IPS DF 4.7 (cell line): ENCODE results near the gene GOLGA6L26.
"Not testable (repeated sequence)": the region's sequence is repeated elsewhere in the genome, so short reads cannot be mapped to it uniquely, and the experiment has no call there.

ENCODE experiments used
- DNase-seq: peaks from one replicate; pipeline ENCODE4 v3.0.0-alpha.2; 2013; ENCODE audit warnings: low spot score; ENCODE audit errors: extremely low read depth

Gene GOLGA6L26

DNA sequence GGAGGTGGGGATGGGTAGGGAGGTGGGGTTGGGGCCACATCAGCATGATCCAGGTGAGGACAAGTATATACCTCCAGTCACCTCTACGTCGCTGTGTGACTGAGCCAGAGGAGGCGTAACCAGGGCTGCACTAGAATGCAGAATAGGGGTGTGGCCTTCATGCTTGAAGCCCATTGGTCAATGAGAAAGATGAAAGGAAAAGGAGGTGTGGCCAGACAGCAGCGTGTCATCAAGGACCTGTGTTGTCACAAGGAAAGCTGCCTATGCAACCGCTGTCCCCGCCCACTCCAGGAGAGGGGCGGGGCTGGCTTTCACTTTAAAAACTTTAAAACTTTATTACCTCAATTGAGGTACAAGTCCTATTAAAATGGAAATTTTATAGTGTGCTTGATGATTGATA is at the start of gene GOLGA6L26:
TSS of gene GOLGA6L26 (minus strand) at position 101 of the 400 bp plus-strand sequence. CDS start at position 40, 61 bp downstream.
- not testable (repeated sequence) for DNase-seq

DNA sequence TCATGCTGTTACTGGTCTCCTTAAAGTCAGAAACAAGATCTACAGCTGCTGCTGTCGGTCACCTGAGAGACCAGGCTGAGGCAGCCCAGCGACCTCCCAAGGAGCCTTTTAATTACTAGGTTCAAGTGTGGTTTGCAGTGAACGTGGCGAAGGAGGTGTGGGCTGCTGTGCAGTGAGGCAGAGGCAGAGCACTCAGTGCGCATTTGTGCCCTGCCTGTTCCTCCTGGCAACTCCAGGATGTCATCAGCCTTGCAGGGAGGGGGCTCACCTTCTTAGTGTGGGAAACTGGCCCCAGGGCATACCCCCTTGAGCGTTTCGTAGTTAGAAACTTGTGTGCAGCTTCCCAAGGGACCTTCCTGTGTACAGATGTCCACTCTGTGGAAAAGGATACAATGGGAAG is 47.2 kb upstream of the GOLGA6L26 start:
- DNase-seq, result not testable (repeated sequence)

- not testable (repeated sequence) for DNase-seq
Observed at GRCh38 chr15:23380700-23381099, 46.7 kb upstream of the GOLGA6L26 start.

- DNase-seq, result not testable (repeated sequence)
Observed at GRCh38 chr15:23378946-23379345, 45.0 kb upstream of the GOLGA6L26 start.

DNA sequence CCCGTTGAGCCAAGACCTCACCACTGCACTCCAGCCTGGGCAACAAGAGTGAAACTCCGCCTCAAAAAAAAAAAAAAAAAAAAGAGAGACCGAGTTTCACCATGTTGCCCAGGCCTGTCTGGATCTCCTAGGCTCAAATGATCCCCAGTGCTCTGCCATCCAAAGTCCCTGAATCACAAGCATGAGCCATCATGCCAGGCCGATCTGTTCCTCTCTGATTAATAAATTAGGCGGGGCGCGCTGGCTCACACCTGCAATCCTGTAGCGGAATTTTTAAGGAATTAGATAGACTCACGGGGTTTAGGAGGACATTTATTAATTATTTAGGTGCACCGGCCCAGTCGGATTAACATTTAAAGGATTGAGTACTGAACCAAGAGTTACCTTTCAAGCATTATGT is 40.2 kb upstream of the GOLGA6L26 start:
- not testable (repeated sequence) for DNase-seq

- DNase-seq, result not testable (repeated sequence)
Observed at GRCh38 chr15:23372891-23373600, 39.0 kb upstream of the GOLGA6L26 start.

DNA sequence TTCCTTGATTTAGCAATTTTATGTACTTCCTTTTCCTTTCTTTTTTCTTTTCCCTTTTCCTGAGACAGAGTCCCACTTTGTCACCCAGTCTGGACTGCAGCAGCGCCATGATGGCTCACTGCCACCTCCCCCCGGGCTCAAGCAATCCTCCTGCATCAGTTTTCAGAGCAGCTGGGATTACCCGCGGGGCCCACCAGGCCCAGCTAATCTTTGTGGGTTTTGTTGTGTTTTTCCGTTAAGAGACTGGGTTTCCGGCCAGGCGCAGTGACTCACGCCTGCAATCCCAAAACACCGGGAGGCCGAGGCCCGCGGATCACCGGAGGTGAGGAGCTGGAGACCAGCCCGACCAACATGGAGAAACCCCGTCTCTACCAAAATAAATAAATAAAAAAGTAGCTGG is 38.3 kb upstream of the GOLGA6L26 start:
- no peak for DNase-seq

GRCh38 chr15:23371868-23372267 is 37.9 kb upstream of the GOLGA6L26 start:
- DNase-seq, result not testable (repeated sequence)

DNA sequence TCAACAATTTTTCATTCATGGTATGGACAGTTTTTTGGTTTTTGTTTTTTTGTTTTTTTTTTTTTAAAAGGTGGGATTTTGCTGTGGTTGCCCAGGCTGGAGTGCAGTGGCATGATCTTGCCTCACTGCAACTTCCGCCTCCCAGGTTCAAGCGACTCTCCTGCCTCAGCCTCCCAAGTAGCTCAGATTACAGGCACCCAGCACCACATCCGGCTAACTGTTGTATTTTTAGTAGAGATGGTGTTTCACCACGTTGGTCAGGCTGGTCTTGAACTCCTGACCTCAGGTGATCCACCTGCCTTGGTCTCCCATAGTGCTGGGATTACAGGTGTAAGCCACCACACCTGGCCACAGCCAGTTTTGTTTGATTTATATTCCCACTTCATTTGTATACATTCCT is 37.1 kb upstream of the GOLGA6L26 start:
- DNase-seq, result not testable (repeated sequence)

DNA sequence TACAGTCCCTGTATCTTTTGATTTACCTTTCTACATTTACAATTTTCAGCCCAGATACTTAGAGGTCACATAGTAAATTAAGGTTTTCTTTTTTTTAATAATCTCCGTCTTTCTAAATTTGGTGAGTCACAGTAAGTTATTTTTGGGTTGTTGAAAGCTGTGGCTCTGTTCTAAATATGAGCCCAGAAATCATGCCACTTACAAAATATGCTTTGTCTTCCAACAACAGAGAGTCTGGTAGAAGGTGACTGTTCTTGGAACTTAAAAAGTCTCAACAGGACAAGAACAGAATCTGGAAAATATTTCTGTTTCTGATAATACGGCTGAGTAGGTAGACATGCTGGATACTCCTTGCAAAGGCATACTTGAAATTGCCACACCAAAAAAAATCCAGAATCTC is 36.6 kb upstream of the GOLGA6L26 start:
- no peak for DNase-seq

DNA sequence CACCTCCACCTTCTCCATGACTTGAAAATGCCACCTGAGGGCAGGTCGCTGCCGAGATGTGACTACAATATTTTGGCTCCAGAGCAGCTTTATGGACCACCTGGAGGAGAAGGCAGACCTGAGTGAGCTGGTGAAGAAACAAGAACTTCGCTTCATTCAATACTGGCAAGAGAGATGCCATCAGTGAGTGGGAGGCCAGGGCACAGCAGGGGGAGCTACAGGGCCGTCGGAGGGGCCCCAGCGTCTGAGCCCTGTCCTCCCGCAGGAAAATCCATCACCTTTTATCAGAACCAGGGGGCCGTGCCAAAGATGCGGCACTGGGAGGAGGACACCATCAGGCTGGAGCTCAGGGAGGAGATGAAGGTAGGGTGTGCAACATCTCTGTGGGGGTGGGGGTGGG is 30.3 kb upstream of the GOLGA6L26 start:
- not testable (repeated sequence) for DNase-seq

DNA sequence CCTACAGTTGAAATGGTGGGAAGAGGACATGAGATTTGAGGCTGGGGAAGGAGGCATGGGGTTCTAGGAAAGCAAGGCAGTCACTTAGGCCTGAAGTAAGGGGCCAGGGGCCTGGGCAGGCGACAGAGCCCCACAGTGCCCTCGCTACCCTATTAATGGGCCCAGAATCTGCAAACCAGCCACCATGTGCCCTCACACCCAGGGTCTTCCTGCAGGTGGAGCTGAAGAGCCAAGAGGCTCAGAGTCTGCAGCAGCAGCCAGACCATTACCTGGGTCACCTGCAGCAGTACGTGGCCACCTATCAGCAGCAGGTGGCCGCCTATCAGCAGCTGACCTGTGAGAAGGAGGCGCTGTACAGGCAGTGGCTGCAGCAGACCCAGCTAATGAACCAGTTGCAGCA is 28.6 kb upstream of the GOLGA6L26 start:
- not testable (repeated sequence) for DNase-seq

DNA sequence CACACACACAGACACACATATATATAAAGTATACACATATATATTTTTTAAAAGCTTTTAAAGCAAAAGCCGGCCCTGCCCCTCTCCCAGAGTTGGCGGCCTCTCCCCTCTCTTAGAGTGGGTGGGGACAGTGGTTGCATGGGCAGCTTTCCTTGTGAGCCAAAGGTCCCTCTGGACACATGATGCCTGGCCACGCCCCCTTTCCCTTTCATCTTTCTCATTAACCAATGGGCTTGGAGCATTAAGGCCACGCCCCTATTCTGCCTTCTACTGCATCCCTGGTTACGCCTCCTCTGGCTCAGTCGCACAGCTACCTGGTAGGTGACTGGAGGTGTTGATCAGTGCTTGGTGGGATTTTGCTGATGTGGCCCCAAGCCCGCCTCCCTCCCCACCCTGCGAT is 20.5 kb upstream of the GOLGA6L26 start, which contains the start of gene GOLGA8S:
TSS of gene GOLGA8S (plus strand) at position 301 of the 400 bp plus-strand sequence. CDS start at position 363, 62 bp downstream.
- DNase-seq, result not testable (repeated sequence)

- DNase-seq, result not testable (repeated sequence)
Observed at GRCh38 chr15:23311233-23311632, 22.8 kb downstream of the GOLGA6L26 start.

- DNase-seq, result not testable (repeated sequence)
Observed at GRCh38 chr15:23305921-23306320, 28.1 kb downstream of the GOLGA6L26 start.

DNA sequence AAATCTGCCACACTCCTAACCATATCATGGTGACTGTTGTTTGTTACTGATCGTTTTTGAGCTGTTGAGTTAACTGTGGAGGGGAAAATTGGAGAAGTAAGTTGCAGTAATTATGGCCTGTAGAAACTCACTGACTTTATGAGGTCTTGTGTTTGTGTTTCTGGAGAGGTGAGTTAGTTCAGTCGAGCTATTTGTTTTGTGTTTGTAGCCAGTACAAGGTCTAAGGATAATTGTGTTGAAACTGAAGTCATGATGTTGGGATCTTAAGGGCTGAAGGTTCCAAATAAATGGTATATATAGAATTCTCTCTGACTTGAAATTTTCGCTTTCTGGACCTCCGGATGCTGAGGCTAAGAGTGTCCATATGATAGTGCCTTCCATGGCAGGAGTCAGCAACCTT is 29.2 kb downstream of the GOLGA6L26 start:
- DNase-seq, result not testable (repeated sequence)

DNA sequence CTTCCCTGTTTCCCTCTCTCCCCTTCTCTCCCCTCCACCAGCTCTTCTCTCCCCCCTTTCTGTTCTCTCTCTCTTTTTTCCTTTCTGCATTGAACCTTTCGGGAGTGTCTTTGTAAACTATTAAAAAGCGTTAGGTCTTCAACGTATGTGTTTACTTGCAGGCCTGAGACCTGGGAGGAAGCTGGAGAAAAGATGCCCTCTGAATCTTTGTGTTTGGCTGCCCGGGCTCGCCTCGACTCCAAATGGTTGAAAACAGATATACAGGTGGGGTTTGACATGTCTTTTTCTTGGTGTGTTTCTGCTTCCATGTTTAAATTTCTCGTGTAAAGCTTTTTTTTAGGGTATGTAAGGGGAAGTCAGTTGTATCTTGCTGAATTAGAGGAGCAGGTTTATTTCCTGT is 29.7 kb downstream of the GOLGA6L26 start:
- DNase-seq, result not testable (repeated sequence)

- DNase-seq, result not testable (repeated sequence)
Observed at GRCh38 chr15:23303654-23304053, 30.3 kb downstream of the GOLGA6L26 start.

DNA sequence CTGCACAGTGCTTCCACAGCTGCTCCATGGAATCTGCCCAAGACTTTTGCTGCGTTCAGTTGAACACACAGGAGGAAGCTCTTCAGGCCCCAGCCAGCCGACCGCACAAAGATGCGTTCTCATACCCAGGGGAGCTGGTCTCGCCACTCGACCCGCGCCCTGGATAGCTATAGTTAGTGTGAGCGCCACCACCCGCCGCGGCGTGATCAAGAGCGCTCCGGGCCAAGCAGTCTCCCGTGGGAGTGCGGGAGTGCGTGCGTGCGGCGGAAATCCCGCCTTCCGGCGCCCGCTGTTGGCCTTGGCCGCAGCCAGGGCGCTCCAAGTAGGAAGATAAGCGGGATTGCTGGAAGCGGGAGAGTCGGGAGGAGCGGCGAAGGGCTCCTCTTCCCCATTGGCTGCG is 30.8 kb downstream of the GOLGA6L26 start:
- DNase-seq, result not testable (repeated sequence)
